Neural cell (in vitro differentiated cells): ENCODE data around the gene TRAF2.

Source experiments
- EP300 ChIP-seq: fragments of 450-650 bp; conservative IDR thresholded peaks from 2 replicates; pipeline ENCODE4 v1.6.1; 2014; ENCODE audit warnings: antibody characterized with exemption, mild to moderate bottlenecking, moderate library complexity; ENCODE audit not compliant: poor library complexity, severe bottlenecking
- EZH2 ChIP-seq: fragments of 200-600, 300-800 bp; shearing (Covaris generic), sonication (generic); IDR thresholded peaks from 2 replicates; pipeline ENCODE4 v1.6.1; 2014; ENCODE audit warnings: antibody characterized with exemption, low read length, borderline replicate concordance, mild to moderate bottlenecking; ENCODE audit not compliant: insufficient read depth, poor library complexity, severe bottlenecking
- POLR2AphosphoS5 ChIP-seq: IDR thresholded peaks from 2 replicates; pipeline ENCODE4 v1.6.1; 2012
- RAD21 ChIP-seq: fragments of 450-650 bp; conservative IDR thresholded peaks from 2 replicates; pipeline ENCODE4 v1.6.1; 2014; ENCODE audit warnings: antibody characterized with exemption, mild to moderate bottlenecking, moderate library complexity
- TF ChIP-seq, protein P1 (sequence below): fragments of 450-650 bp; IDR thresholded peaks from 2 replicates; pipeline ENCODE4 v1.5.1; 2014; ENCODE audit warnings: antibody characterized with exemption, mild to moderate bottlenecking, moderate library complexity; ENCODE audit not compliant: poor library complexity, severe bottlenecking

DNA sequence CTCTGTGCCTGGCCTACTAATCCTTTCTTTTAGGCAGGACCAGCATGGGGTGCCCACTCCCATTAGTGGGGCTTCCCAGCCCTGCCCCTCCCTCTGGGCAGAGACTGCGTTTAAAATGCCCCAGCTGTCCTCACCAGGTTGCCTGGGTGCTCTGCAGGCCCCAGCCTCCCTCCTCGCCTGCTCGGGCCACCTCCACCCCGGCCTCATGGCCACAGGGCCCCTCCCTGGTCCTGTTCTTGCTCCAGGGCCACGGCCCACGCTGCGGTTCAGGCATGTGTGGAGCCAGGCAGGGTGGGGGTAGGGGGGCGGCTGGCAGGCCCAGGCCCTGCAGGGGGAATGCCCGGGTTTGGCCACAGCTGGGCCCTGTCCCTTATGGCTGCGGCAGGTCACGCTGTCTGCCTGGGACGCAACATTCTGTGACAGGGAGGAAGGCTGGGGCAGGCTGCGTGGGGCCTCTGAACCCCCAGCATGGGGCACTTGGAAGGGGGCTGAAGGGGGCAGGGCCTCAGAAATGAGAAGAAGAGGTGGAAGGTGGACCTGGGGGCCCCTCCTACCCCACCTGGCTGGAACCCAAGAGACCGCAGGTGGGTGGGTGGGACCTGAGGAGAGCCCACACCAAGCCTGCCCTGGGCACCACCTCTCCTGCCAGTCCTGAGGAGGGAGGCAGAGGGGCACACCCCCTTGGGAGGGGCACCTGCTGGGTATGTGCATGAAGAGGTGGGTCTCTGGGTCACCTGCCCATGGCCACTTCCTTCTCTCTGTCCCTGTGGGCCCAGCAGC, 65.4 kb downstream of the TRAF2 start, which contains the start of gene LCN12:
- TF ChIP-seq, protein P1, sequence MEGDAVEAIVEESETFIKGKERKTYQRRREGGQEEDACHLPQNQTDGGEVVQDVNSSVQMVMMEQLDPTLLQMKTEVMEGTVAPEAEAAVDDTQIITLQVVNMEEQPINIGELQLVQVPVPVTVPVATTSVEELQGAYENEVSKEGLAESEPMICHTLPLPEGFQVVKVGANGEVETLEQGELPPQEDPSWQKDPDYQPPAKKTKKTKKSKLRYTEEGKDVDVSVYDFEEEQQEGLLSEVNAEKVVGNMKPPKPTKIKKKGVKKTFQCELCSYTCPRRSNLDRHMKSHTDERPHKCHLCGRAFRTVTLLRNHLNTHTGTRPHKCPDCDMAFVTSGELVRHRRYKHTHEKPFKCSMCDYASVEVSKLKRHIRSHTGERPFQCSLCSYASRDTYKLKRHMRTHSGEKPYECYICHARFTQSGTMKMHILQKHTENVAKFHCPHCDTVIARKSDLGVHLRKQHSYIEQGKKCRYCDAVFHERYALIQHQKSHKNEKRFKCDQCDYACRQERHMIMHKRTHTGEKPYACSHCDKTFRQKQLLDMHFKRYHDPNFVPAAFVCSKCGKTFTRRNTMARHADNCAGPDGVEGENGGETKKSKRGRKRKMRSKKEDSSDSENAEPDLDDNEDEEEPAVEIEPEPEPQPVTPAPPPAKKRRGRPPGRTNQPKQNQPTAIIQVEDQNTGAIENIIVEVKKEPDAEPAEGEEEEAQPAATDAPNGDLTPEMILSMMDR, result no peak
- TF ChIP-seq RAD21 (no peak), POLR2AphosphoS5 (no peak), EP300 (no peak), EZH2 (no peak)
